Occipital lobe (tissue), 2 donors: ENCODE measurements around the gene THADA. TPM values are rescaled to one million over a fixed set of nuclear protein-coding genes. Genes with fewer than 3 reads are reported as not detected.
"Not testable (repeated sequence)": the region's sequence is repeated elsewhere in the genome, so short reads cannot be mapped to it uniquely, and the experiment has no call there.

ENCODE experiments used
- DNase-seq: peaks from one replicate; lab custom pipeline; 2025; lab: John Stamatoyannopoulos, UW
- total RNA-seq: library from RNA; depleted of rRNA; stranded (reverse); fragments of >200 nt; gene quantifications from one replicate; pipeline ENCODE4 v1.2.3, GENCODE V29; 2014

The THADA gene
- total RNA-seq, 1 donor from 2014 or later = 40.9 TPM

DNA sequence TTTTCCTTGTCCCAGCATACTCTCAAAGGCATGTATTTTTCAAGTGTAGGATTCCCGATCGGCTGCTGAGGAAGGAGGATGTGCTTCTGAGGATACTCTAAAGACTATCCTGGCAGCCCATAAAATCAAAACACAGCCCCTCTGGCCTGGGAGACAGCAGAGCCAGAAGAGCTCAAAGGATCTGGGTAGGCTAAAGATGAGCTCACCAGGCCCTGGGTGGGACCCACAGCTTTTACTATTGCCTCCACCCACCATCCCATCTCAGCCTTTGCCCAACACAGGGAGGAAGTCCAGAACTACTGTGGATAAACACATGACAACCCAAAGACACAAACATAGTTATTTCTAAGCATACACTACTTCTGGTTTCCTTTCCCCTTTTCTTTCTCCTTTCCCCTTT, 290.3 kb downstream of the THADA start:
- DNase-seq = no peak

GRCh38 chr2:43305012-43305411, 290.8 kb downstream of the THADA start:
- DNase-seq = no peak

- DNase-seq = no peak
These were observed 291.9 kb downstream of the THADA start for GRCh38 chr2:43303889-43304288.

DNA sequence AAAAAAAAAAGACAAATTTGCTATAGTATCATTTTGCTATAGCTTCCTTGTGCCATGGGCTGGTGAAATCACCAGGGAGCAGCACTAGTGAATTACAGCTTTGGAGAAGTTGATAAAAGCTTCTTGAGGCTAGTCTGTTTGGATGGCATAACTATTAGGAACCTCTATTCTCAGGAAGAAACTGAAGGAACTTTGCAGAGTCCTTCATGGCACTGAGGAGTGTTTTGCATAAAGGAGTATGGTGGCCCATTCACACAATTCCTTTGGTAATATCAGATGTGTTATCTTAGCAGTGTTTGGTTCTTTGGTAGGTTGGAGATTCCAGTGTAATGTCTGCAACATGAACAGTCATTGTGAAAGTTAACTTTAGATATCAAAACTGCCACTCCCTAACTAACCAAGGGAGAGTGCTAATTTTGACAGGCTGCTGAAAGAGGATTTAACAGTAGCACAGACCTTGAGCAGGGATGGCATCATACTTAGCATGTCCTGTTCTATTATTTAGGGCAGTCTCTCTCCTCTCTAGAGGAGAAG, 292.8 kb downstream of the THADA start:
- no peak for DNase-seq

DNA sequence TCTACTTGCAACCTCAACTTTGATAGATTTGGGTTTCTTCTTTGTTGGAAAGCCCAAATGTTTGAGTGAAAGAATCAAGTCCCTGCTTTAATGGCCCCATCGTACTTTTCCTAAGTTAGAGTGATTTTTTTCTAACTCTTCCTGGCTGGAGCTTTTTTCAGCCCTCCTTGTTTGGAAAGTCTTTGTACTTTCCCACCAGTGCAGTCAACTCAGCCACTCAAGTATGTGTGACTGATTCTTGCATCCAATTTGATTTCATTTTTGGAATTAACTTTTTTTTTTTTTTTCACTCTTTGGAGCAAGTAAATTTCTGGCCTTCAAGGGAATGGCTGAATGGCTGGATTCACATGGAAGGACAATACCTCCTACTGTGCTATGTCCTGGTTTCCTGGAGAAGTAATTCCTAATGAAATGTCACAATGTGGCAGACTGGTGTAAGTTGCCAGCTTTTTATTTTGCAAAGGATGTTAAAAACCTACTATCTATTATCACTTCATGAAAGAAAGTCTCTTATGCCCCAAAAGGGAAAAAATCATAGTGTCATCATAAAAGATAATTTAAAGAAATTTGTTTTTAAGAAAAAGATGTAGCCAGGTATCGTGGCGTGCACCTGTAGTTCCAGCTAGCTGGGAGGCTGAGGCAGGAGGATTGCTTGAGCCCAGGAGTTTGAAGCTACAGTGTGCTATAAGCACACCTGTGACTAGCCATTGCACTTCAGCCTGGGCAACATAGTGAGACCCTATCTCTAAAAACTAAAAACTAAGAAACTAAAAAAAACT, 293.5 kb downstream of the THADA start:
- DNase-seq = no peak

- DNase-seq = no peak
These were observed 294.9 kb downstream of the THADA start for GRCh38 chr2:43300781-43301583.

DNA sequence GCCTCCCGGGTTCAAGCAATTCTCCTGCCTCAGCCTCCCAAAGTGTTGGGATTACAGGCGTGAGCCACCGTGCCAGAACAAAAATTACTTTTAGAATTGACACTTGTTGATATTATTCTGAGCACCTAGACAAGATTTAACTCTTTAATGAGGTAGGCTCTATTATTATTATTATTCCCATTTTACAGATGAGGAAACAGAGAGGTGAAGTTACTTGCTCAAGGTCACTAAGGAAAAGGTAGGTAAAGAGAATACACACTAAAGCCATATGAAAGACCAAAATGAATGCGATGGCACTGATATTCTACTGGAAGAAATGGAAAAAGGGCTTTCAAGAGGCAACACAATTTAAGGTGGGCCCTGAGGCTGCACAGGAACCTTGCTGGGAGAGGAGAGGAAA, 295.6 kb downstream of the THADA start:
- no peak for DNase-seq

DNA sequence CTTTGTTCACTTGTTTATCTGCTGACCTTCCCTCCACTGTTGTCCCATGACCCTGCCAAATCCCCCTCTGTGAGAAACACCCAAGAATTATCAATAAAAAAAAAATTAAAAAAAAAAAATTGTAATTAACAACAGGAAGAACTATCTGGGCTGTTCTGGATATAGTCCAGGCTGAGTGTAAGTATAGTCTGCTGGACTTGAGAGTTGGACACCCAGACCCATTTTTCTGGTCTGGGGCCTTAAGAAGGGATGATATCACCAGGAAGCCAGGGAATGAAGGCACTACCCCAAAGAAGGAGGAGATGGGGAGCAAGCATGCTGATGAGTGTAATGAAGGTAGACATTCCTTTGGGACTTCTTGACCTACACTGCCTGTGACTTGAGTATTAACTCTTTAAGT, 297.3 kb downstream of the THADA start:
- DNase-seq = no peak

GRCh38 chr2:43297740-43298139, 298.1 kb downstream of the THADA start:
- not testable (repeated sequence) for DNase-seq

DNA sequence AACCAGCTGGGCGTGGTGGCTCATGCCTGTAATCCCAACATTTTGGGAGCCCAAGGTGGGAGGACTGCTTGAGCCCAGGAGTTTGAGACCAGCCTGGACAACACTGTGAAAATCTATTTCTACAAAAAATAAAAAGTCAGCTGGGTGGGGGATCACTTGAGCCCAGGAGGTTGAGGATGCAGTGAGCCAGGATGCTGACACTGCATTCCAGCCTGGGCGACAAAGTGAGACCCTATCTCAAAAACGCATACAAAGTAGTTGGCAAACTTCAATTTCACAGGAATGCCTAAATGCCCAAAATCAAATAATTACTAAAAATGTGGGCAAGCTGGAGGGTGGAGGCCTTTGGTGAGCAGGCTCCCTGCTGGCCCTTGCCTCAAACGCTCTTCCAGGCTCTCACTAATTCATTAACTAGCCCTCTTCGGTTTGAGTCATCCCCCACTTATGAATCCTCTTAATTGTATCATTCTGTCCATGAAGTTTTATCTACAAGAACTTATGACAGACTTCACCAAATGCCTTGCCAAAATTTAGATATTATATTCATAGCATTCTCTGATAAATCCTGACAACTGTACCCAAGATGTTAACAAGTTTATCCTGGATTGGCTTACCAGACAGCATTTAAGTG, 300.8 kb downstream of the THADA start:
- DNase-seq = no peak

DNA sequence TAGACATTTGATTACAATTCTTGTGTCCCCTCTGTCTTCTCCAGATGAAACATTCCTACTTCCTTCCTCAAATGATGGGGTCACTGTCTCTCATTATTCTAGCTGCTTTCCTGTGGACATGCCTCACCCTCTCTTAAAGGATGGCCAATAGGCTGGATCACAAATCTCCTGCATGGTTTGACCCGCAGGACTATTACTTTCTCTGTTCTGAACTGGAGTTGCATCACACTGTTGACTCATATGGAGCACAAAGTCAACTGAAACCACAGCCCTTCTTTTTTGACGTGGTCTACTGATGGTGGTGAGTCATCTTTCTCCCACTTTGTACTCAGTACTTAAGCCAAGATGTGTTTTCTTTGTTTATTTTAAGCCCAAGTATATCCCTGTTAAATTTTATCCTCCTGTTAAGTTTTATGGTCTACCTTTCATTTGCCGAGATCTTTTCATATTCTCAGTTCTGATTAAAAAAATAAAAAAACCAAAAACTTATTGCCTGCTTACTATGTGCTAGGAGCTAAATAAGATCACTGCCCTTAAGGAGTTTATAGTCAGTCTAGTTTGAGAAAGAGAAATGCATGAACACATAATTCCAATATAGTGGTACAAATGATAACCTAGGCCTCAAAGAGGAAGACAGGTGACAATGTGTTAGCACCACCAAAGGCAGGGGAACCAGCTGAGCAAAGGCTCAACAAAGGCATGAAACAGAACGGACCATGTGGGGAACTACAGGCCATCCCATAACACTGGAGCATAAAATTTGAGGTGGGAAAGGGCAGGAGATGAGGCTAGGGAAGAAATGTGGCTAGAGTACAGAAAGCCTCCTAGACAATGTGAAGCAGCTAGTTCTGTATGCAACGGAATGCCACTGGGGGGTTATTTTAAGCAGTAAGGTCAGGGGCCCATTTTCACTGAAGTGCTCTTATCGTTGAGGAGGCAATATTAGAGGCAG, 301.8 kb downstream of the THADA start:
- no peak for DNase-seq

DNA sequence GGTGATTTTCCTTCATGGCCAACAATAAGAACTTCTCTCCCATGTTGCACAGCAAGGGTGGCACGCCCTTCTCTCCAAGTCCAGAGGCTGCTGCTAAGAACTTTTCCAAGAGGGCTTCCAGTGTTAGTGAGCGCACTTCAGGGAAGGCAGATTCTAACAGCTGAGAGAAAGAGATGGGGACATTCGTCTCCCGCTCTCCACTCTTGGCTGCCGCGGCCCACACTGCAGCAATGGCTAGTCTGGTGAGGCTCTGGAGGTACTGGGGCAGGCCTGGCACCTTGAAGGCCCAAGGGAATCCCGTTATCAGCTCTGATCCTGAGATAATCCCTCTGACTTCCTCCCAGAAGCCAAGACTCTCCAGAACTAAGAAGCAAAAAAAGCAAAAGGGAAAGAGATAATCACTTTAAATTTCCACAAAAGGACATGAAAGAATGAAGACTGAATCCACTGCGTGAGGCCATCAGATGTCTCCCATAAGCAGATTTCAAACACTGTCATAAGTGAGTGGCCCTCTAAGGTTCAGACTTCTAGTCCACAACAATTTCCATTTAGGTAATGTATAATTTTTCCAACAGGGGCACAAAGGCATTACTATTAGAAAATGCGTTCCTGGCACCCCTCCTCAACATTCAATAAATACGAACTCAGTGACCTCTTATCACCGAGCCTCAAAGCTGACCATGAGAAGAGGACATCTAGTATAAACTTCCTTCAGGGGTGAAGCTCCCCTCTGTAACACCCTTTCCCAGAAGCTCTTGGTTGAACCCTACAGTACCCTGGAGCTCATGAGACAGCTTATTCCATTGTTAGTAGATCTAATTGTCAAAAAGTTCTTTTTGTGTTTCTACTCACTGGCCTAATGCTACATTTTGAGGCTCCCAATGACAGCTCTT, 302.7 kb downstream of the THADA start:
- DNase-seq = no peak

DNA sequence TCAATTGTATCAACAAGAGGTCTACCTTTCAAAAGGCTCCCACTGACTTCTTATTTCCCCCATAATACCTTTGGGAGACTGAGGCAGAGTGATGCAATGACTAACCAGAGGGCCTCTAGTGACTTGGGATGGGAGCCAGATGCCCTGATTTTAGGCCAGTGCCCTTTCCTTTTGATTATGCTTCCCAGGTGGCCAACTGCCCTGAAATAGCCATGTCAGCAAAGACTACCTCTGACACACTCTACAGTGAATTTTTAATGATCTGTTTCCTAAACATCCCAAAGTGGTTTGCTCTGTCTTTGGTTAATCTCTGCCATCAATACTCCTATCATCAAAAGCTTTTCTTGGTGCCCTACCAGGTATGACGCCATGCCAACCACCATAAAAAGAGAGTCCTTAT, 303.5 kb downstream of the THADA start:
- DNase-seq = no peak

DNA sequence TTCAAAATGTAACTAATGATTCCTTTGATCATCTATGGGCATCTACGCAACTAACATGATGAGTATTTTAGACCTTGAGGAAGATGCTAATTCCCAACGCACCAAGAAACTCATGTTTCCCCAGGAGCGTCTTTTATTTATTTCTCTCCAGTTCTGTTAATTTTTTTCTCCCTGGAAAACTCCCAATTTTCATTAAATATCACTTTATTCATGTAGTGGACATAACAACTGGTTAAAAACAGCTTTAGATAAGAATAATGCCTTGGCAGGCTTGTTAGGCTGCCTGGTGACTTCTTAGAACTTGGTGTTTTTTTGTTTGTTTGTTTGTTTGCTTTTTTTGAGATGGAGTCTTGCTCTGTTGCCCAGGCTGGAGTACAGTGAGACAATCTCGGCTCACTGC, 306.5 kb downstream of the THADA start:
- no peak for DNase-seq

DNA sequence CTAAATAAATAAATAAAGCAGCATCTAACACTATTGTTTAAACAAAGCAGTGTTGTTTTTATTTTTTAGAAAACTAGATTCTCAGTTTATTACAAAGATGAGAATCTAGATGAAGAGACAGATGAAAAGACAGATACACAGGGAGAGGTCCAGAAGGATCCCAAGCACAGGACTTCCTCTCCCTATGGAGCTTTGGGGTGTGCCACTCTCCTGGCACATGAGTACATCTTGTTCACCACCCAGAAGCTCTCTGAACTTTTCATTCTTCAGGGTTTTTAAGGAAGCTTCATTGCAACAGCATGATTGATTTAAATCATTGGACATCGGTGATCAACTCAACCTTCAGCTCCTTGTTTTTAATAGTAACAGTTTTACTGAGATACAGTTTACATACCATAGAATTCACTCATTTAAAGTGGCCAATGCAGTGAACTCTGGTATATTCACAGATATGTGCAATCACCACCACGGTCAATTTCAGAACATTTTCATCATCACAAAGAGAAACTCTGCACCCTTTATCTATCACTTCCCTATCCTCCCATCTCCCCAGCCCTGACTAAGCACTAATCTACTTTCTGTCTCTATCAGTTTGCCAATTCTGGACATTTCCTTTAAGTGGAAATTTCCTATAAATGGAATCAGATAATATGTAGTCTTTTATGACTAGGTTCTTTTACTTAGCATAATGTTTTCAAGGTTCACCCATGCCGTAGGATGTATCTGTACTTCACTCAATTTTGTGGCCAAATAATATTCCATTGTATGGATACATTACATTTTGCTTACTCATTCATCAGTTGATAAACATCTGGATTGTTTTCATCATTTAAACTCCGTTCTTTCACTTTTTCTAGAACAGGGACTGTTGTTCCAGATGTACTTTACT, 307.2 kb downstream of the THADA start:
- DNase-seq = no peak

DNA sequence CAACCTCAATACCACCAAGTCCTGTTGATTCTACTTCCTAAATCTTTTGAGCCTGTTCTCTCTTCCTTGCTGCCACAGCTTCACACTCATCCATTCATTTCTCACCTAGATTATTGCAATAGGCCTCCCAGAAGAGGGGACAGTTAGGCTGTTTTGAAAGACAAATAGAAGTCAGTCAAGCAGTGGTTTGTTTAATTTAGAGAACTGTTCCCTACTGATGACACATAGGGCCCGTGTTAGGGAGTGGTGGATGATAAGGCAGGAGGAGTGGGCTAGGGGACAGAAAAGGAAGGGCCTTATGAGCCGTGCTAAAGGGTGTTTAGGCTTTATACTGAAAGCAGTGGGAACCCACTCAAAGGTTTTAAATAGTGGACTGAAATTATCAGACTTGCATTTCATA, 309.9 kb downstream of the THADA start:
- DNase-seq = no peak

DNA sequence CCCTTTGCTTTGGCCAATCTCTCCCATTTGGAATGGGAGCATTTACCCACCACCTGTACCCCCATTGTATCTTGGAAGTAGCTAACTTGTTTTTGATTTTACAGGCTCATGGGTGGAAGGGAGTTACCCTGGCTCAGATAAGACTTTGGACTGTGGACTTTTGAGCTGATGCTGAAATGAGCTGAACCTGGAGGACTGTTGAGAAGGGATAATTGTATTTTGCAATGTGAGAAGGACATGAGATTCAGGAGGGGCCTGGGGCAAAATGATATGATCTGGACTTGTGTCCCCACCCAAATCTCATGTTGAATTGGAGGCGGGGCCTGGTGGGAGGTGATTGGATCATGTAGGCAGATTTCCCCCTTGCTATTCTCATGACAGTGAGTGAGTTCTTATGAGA, 310.9 kb downstream of the THADA start:
- DNase-seq = no peak

DNA sequence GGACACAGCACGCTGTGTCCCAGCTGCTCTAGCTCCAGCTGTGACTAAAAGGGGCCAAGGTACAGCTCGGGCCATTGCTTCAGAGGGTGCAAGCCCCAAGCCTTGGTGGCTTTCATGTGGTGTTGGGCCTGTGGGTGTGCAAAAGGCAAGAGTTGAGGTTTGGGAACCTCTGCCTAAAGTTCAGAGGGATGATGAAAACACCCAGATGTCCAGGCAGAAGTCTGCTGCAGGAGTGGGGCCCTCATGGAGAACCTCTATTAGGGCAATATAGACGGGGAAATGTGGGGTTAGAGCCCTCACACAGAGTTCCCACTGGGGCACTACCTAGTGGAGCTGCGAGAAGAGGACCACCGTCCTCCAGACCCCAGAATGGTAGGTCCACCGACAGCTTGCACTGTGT, 311.5 kb downstream of the THADA start:
- DNase-seq = not testable (repeated sequence)

DNA sequence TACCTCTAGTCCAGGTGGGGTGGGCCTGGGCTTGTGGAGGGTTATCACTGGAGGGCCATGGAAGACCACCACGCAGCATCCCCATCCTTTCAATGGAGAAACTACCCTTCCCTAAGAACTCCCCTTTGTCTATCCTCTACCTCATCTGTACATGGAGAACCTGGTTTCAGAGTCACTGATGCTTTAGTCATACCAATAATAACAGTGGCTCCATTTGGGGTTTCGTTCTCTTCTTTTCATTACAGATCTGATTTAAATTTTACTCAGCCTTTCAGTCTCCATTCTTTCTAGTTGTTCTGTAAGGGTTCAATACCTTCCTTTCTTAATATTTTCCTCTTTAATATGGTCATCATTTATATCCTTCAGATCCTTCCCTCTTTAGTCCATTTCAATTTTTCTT, 314.8 kb downstream of the THADA start:
- DNase-seq = no peak
